Upper lobe of right lung (tissue), 1 donor: Measurements from ENCODE around the gene NMNAT1. TPM values are rescaled to one million over a fixed set of nuclear protein-coding genes. Genes with fewer than 3 reads are reported as not detected.

Source experiments
- ATAC-seq: fragments of 200-7000 bp; cut with Tn5 transposase; one replicate; pipeline ENCODE4 v1.9.1; 2020; ENCODE audit warnings: mild to moderate bottlenecking, moderate library complexity
- DNase-seq: peaks from one replicate; pipeline ENCODE4 v3.0.0-alpha.2; 2020
- H3K27ac ChIP-seq: fragments of 200-600 bp; one replicate; pipeline ENCODE4 v1.8.0; 2022
- H3K27me3 ChIP-seq: fragments of 200-600 bp; one replicate; pipeline ENCODE4 v1.8.0; 2022; ENCODE audit warnings: mild to moderate bottlenecking
- H3K36me3 ChIP-seq: fragments of 200-600 bp; one replicate; pipeline ENCODE4 v1.8.0; 2022
- H3K4me1 ChIP-seq: fragments of 200-600 bp; one replicate; pipeline ENCODE4 v1.8.0; 2022
- H3K4me3 ChIP-seq: fragments of 200-600 bp; one replicate; pipeline ENCODE4 v1.8.0; 2022; ENCODE audit warnings: mild to moderate bottlenecking
- H3K9me3 ChIP-seq: fragments of 200-600 bp; one replicate; pipeline ENCODE4 v1.8.0; 2022
- intact Hi-C: fragments of 100-400 bp; cut with DNase I; formaldehyde crosslinking; loops from one replicate; pipeline ENCODE4 v1.11.0; 2022
- total RNA-seq: library from RNA; stranded (reverse); fragmentation: NEBNext Ultra II Directional; extraction: Animal tissue kit (Norgen Biotek cat#: 25700); gene quantifications from one replicate; pipeline ENCODE4 v1.2.1, GENCODE V29; 2021
- TF ChIP-seq, protein P1 (sequence below): fragments of 200-600 bp; IDR thresholded peaks from one replicate; pipeline ENCODE4 v1.8.0; 2022; ENCODE audit warnings: antibody characterized with exemption
- donor health status: DM: no; HTN: yes; CAD: no; lungs with severe emphysema.

NMNAT1 gene
- total RNA-seq, 1 donor from 2014 or later: 9.1 TPM

DNA sequence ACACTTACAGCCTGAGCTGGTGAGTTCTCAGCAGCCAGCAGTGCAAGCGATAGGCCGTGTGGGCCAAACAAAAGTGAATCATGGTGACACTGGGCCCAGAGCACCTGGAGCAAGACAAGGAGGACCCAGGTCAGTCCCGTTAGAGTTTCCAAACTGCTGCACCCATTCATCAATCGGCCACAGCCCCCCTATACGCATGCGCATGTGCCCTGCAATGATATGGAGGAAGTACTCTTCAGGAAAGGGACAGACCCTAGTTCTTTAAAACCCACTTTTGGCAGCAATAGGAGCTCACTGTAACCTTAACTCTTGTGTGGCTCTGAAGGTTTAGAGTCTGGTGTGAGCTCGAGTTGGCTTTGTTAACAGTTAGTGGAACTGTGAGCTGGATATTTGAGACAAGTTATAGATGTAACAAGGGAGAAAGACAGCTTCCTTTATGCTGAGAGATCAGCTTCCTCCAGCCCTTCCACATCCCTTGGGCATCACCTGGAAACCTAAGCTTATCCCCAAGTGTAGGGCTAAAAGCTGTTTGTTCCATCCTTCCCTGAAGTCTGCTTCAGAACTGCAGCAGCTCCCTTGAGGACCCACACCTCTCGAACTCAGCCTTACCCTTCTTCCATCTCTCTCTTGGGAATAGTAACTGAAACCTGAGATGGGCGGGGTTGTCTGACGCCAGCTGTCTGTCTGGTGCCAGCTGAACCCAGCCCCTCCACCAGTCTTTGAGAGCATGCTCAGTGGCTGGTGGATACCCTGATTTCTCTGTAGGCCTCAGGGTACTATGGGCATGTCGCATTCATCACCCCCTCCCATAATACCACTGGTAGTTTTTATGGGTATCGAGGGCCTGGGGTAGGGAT lies 17.7 kb downstream of the NMNAT1 start:
- Histone ChIP-seq H3K9me3 (no peaks in the 10 kb centered on the region), H3K4me3 (no peak overlapping the region), H3K4me1 (no peaks in the 10 kb centered on the region), H3K27ac (no peak overlapping the region), H3K27me3 (no peaks in the 10 kb centered on the region), H3K36me3 (no peaks in the 10 kb centered on the region)
- intact Hi-C loops: no loop called here
- no peak for DNase-seq
- TF ChIP-seq, protein P1, sequence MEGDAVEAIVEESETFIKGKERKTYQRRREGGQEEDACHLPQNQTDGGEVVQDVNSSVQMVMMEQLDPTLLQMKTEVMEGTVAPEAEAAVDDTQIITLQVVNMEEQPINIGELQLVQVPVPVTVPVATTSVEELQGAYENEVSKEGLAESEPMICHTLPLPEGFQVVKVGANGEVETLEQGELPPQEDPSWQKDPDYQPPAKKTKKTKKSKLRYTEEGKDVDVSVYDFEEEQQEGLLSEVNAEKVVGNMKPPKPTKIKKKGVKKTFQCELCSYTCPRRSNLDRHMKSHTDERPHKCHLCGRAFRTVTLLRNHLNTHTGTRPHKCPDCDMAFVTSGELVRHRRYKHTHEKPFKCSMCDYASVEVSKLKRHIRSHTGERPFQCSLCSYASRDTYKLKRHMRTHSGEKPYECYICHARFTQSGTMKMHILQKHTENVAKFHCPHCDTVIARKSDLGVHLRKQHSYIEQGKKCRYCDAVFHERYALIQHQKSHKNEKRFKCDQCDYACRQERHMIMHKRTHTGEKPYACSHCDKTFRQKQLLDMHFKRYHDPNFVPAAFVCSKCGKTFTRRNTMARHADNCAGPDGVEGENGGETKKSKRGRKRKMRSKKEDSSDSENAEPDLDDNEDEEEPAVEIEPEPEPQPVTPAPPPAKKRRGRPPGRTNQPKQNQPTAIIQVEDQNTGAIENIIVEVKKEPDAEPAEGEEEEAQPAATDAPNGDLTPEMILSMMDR: no peak
- ATAC-seq: no peak

GRCh38 chr1:9984253-9984652 lies 41.0 kb downstream of the NMNAT1 start:
- H3K36me3 ChIP-seq: peaks cover 22% of the 10 kb centered on the region
- intact Hi-C loops: no loop called here
- ATAC-seq (no peak), DNase-seq (no peak)
- H3K27me3 ChIP-seq: no peaks in the 10 kb centered on the region
- no peaks in the 10 kb centered on the region for H3K9me3 ChIP-seq
- H3K27ac ChIP-seq: no peak overlapping the region
- TF ChIP-seq, protein P1: no peak
- H3K4me1 ChIP-seq: no peaks in the 10 kb centered on the region
- no peak overlapping the region for H3K4me3 ChIP-seq

DNA sequence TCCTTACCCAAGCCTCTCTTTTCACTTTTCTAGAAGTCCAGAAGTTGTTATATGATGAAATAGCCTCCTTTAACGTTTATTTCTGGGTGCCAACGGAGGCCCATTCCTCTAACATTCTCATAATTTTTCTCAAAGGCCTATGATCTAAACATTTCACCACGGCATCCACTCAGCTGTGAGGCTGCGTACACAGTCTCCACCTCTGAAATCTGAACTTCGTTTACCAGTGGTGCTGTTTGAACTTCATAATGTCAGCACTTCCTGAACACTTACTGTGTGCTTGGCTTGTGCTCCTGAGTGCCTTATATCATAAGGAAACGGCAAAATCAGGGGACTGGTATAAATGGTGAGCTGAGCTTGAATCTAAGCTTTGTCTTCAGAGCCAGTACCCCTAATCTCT lies 41.7 kb downstream of the NMNAT1 start:
- DNase-seq (no peak), ATAC-seq (no peak)
- Histone ChIP-seq H3K27me3 (no peaks in the 10 kb centered on the region), H3K4me1 (no peaks in the 10 kb centered on the region), H3K27ac (no peak overlapping the region), H3K9me3 (no peaks in the 10 kb centered on the region), H3K4me3 (no peak overlapping the region), H3K36me3 (peaks cover 20% of the 10 kb centered on the region)
- intact Hi-C loops: no loop called here
- TF ChIP-seq, protein P1: no peak

DNA sequence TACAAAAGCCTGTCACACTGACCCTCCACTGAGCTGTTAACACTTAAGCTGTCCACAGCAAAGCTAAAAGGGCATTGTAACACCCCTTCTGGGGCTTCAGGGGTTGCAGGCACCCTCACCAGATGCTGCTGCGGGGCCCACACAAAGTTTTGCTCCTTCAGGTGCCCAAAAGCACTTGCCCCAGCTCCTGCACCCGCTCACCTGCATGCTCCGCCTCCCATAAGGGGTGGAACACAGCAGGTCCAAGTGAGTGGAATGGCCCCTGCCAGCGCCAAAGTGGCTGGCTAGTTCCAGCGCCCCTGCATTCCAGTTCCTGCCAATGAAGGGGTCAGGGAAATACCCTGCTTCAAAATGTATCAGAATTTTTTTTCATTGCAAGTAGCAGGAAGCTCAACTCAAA lies 46.5 kb downstream of the NMNAT1 start:
- Histone ChIP-seq H3K9me3 (no peaks in the 10 kb centered on the region), H3K36me3 (no peaks in the 10 kb centered on the region), H3K27ac (no peak overlapping the region), H3K4me1 (peaks cover 5% of the 10 kb centered on the region), H3K4me3 (no peak overlapping the region), H3K27me3 (no peaks in the 10 kb centered on the region)
- no peak for ATAC-seq
- intact Hi-C loops: no loop called here
- TF ChIP-seq, protein P1: no peak
- DNase-seq: no peak

DNA sequence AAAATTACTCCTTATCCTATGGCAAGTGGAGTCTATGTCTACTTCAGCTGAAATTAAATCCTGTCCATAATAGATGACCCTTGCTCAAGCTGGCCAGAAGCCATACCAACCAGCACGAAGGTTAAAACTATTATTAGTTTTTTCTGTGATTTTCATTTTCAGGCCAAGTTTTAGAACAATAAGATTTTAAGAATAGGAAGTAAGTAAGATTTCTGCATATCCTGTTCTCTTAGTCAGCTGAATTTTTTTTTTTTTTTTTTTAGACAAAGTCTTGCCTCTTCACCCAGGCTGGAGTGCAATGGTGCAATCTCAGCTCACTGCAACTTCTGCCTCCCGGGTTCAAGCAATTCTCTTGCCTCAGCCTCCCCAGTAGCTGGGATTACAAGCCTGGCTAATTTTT lies 47.7 kb downstream of the NMNAT1 start:
- TF ChIP-seq, protein P1: no peak
- Histone ChIP-seq H3K4me3 (no peak overlapping the region), H3K4me1 (peaks cover 5% of the 10 kb centered on the region), H3K27me3 (peaks cover 5% of the 10 kb centered on the region), H3K27ac (peak overlapping the region; percentile 31), H3K36me3 (no peaks in the 10 kb centered on the region), H3K9me3 (no peaks in the 10 kb centered on the region)
- DNase-seq: no peak
- intact Hi-C loops: no loop called here
- peak; percentile 46 for ATAC-seq
